Glutamatergic neuron (in vitro differentiated cells): ENCODE results near the gene HSPBP1. TPM values are rescaled to one million over a fixed set of nuclear protein-coding genes. Genes with fewer than 3 reads are reported as not detected.

Source experiments
- DNase-seq: peaks from one replicate; pipeline ENCODE4 v3.0.0; 2022
- H3K27ac Mint-ChIP-seq: one replicate; pipeline ENCODE4 v1.8.0; 2020; ENCODE audit warnings: mild to moderate bottlenecking, mixed read lengths, inconsistent platforms; ENCODE audit not compliant: unreplicated experiment
- H3K27me3 Mint-ChIP-seq: one replicate; pipeline ENCODE4 v1.8.0; 2020; ENCODE audit warnings: mild to moderate bottlenecking, moderate library complexity, mixed read lengths, inconsistent platforms; ENCODE audit not compliant: unreplicated experiment
- H3K36me3 Mint-ChIP-seq: one replicate; pipeline ENCODE4 v1.8.0; 2020; ENCODE audit warnings: mild to moderate bottlenecking, mixed read lengths, inconsistent platforms; ENCODE audit not compliant: unreplicated experiment
- H3K4me1 Mint-ChIP-seq: one replicate; pipeline ENCODE4 v1.8.0; 2020; ENCODE audit warnings: mild to moderate bottlenecking, low read depth, mixed read lengths, inconsistent platforms; ENCODE audit not compliant: unreplicated experiment
- H3K4me3 Mint-ChIP-seq: one replicate; pipeline ENCODE4 v1.8.0; 2020; ENCODE audit warnings: mild to moderate bottlenecking, mixed read lengths, inconsistent platforms; ENCODE audit not compliant: unreplicated experiment
- H3K9me3 Mint-ChIP-seq: one replicate; pipeline ENCODE4 v1.8.0; 2020; ENCODE audit warnings: mild to moderate bottlenecking, moderate library complexity, mixed read lengths, inconsistent platforms; ENCODE audit not compliant: unreplicated experiment
- CTCF ChIP-seq: fragments of 200-600 bp; sonication (generic); IDR thresholded peaks from one replicate; pipeline ENCODE4 v1.5.0; 2021; ENCODE audit not compliant: partially characterized antibody, unreplicated experiment
- total RNA-seq: library from RNA; stranded (reverse); fragmentation: NEBNext Ultra II Directional; extraction: Animal tissue kit (Norgen Biotek cat#: 25700); gene quantifications from one replicate; pipeline ENCODE4 v1.2.1, GENCODE V29; 2021; ENCODE audit not compliant: unreplicated experiment

The HSPBP1 gene
- total RNA-seq, 1 donor from 2014 or later, result 41.5 TPM

GRCh38 chr19:55265173-55265572, 14.7 kb downstream of the HSPBP1 start:
- Mint-ChIP-seq H3K36me3 (peaks cover 11% of the 10 kb centered on the region), H3K4me1 (no peaks in the 10 kb centered on the region), H3K9me3 (peaks cover 10% of the 10 kb centered on the region), H3K27me3 (peaks cover 6% of the 10 kb centered on the region), H3K27ac (no peak overlapping the region), H3K4me3 (no peak overlapping the region)
- no peak for DNase-seq
- no peak for TF ChIP-seq CTCF

DNA sequence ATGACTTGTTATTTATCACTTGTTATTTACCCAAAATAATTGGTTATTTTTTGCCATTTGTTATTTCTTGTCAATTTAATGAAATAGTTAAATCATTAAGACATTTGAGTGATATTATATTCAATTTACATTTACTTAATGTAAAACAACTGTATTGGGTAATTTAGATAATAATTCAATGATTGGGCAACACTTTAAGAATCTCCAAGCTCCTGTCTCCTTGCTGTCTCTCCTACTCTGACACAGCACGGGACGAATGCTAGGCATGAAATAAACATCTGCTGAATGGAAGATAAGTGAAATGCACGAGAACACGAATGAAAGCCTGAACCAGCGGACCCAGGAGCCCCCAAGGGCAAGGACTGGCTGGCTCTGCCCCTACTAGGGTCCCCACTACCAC, 15.4 kb downstream of the HSPBP1 start:
- no peak overlapping the region for H3K4me3 Mint-ChIP-seq
- no peak for TF ChIP-seq CTCF
- DNase-seq, result no peak
- H3K27me3 Mint-ChIP-seq, result peaks cover 6% of the 10 kb centered on the region
- no peaks in the 10 kb centered on the region for H3K4me1 Mint-ChIP-seq
- no peak overlapping the region for H3K27ac Mint-ChIP-seq
- peaks cover 11% of the 10 kb centered on the region for H3K36me3 Mint-ChIP-seq
- peaks cover 11% of the 10 kb centered on the region for H3K9me3 Mint-ChIP-seq

GRCh38 chr19:55262359-55262758, 17.6 kb downstream of the HSPBP1 start:
- H3K4me3 Mint-ChIP-seq, result no peak overlapping the region

DNA sequence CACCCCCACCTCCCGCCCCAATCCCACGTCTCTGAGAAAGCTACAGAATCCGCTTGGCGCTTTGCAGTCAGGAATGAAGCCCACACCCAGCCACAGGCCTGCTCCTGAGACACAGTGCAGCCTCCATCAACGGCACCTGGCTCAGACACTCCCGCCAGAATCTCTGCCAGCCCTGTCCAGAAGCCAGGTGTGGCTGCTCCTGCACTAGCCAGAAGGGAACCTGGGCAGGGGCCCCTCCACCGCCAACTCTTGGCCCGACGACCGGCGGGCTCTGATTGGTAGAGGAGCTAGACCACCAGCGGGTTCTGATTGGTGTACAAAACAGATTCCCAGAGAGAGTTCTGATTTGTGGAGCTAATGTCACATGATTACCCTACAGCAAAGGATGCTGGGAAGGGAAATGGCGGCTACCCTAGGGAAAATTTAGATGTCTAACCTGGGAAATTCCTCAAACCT, 18.2 kb downstream of the HSPBP1 start:
- DNase-seq, result no peak
- Mint-ChIP-seq H3K27me3 (peaks cover 12% of the 10 kb centered on the region), H3K4me3 (no peak overlapping the region), H3K27ac (no peak overlapping the region), H3K9me3 (peaks cover 16% of the 10 kb centered on the region), H3K36me3 (peaks cover 9% of the 10 kb centered on the region), H3K4me1 (peaks cover 8% of the 10 kb centered on the region)
- TF ChIP-seq CTCF, result no peak

More at GRCh38 chr19:55262359-55262758, 17.6 kb downstream of the HSPBP1 start:
- DNase-seq, result no peak
- Mint-ChIP-seq H3K36me3 (peaks cover 11% of the 10 kb centered on the region), H3K9me3 (peaks cover 13% of the 10 kb centered on the region), H3K27ac (no peak overlapping the region), H3K27me3 (peaks cover 9% of the 10 kb centered on the region), H3K4me1 (peaks cover 2% of the 10 kb centered on the region)
- TF ChIP-seq CTCF, result no peak

- Mint-ChIP-seq H3K4me1 (peaks cover 21% of the 10 kb centered on the region), H3K27ac (peak overlapping the region; percentile 98), H3K27me3 (peaks cover 8% of the 10 kb centered on the region), H3K9me3 (peaks cover 15% of the 10 kb centered on the region), H3K4me3 (peak overlapping the region; percentile 91), H3K36me3 (peaks cover 3% of the 10 kb centered on the region)
- no peak for TF ChIP-seq CTCF
- DNase-seq, result no peak
Observed at GRCh38 chr19:55259540-55260210, 20.2 kb downstream of the HSPBP1 start.
